T follicular helper cell (primary cell): ENCODE measurements around the gene KLHDC7B.
"Not testable (repeated sequence)": the region's sequence is repeated elsewhere in the genome, so short reads cannot be mapped to it uniquely, and the experiment has no call there.

Source experiments
- DNase-seq: peaks from one replicate; pipeline ENCODE4 v3.0.0-alpha.2; 2020; ENCODE audit warnings: low read depth

Gene KLHDC7B

DNA sequence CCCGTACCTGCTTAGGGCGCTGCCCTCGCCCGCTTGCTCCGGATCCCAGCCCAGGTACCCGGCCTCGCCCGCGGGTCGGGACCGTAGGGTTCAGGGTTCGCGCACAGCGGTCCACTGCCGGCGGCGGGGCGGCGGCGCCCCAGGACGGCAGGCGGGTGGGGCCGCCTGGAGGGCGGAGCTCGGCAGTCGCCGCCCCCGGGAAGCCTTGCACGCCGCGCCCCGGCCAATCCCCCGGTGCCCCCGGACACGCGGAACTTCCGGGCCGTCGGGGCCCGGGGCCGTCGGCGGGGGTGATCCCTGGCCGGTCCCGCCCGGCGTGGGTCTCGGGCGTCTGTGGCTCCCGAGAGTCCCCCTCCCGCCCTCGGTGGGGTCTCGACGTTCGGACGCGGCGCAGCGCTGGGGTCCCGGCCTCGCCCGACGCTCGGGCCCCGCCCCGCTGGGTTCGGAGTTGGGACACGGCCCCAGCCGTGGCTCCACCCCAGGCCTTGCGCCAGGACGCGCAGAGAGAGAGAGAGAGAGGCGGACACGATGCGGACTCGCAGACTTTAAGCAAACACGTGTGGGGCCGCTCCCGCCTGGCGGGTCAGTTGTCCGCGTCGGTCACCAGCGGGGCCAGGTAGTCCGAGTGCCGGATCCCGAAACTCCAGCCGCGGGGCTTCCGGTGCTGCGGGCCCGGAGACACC is 15.7 kb upstream of the KLHDC7B start, which contains the start of gene TYMP:
Gene TYMP, minus strand, starts transcription at position 116 of the 683 bp plus-strand sequence. CDS start 303 bp downstream, outside the sequence.
- DNase-seq: no peak

DNA sequence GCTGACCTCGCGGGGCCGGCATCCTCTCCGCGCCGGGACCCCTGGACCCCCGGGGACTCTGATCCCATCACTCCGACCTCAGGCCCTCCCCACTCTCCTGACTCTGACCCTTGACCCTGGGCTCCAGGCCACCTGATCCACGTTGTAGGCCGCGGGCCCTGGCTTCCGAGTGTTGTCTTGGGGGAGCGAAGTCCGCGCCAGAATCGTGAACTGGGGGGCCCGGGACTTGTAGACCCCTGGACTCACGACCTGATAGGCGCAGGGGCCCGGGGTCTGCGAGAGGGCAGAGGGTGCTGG is 15.2 kb upstream of the KLHDC7B start:
- DNase-seq: no peak

DNA sequence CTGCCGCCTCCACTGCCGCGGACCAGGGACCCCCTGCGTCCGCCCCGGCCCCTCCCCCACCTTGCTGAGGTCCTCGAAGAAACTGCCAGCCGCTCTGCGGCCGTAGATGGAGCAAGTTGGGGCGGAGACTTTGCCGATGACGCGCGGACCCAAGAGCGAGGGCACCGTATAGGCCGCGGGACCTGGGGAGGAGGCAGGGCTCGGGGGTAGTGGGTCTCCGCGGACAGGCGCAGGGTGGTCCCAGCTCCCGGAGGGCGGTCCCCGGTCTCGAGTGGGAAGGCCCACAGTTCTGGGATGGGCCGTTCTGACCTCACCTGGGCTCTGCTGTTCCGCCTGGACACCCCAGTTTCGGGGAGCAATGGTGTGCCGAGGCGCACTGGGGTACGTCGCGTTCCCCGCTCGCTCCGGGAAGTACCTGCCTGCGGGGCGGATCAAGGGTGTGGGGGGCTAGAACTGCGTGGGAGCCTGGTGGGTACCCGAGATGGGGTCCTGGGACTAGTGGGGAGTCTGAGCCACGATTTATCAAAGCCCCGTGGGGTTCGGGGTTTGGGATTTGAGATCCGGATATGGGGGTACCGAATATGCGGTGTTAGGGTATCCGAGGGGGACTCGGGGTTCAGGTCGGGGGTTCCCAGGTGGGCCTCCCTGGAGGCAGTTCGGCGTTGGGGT is 14.7 kb upstream of the KLHDC7B start:
- peak; percentile 59 for DNase-seq

DNA sequence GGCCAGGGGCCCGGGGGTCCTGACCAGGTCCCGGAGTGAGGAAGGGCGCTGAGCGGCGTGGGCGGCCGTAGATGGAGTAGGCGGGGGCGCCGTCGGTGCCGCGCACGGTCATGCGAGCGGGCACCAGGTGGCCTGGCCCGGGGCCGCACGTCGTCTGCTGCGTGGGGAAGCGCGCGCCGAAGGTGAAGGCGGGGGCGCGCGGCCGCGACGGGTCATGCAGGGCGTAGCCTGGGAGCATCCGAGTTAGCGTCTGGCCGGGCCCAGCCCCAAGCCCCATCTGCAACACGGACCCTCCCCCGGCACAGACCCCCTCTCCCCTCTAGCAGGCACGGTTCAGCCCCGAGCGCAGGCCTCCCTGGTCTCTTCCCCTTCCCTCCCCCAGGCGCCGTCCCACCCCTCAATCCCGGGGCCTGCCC is 14.1 kb upstream of the KLHDC7B start:
- DNase-seq: no peak

DNA sequence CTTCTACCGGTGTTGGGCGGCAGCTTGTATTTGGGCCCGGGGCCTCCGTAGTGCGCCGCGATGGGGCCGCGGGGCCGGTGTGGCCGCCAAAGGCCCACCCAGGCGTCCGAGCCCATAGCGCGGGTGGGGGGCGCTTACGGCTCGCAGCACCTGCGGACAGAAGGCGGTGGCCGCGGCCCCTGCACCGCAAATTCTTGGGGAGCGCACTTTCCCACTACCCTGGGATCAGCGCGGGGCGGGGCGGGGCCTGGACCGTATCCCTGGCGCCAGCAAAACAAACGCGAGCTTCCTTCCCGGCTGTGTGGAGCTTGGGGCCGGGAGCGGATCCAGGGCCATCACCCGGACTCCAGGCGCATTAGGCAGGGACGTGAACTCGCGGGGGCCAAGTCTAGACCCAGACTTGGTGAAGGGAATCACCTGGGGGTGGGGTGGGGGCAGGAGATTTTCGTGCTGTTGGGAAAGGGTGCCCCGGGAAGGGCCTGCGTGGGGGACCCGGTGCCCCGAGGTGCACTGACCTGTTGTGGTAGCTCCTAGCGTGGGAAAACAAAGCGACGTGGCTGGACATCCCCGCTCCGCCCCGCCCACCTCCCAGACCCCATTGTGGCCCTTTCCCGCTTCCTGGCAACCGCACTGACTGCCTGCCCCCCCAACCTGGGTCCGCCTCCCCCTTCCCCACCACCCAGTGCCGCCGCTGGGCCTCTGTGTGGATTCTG is 13.6 kb upstream of the KLHDC7B start:
- DNase-seq: no peak

DNA sequence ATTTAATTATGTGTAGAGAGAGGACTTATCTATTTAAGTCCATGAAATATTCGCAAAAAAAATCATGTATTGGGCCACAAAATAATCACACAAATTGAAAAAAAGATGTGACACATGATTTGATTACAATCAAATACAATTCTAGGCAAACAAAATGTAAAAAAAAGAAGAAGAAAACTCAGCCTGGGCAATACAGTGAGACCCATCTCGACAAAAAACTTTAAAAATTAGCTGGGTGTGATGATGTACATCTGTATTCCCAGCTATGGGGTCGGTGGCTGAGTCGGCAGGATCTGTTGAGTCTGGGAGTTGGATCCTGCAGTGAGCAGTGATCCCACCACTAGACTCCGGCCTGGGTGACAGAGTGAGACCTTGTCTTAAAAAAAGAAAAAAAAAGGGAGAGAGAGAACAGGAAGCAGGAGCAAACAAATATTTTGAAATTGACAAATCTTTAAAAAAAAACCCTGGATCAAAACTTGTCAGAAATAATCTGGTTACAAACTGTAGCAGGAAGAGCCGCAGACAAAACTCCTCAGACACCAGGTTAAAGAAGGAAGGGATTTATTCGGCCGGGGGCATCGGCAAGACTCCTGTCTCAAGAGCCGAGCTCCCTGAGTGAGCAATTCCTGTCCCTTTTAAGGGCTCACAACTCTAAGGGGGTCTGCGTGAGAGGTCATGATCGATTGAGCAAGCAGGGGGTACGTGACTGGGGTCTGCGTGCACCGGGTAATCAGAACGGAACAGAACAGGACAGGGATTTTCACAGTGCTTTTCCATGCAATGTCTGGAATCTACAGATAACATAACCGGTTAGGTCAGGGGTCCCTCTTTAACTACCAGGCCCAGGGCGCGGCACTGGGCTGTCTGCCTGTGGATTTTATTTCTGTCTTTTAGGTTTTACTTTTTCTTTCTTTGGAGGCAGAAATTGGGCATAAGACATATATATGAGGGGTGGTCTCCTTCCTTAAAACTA is 12.6 kb upstream of the KLHDC7B start:
- DNase-seq: no peak

DNA sequence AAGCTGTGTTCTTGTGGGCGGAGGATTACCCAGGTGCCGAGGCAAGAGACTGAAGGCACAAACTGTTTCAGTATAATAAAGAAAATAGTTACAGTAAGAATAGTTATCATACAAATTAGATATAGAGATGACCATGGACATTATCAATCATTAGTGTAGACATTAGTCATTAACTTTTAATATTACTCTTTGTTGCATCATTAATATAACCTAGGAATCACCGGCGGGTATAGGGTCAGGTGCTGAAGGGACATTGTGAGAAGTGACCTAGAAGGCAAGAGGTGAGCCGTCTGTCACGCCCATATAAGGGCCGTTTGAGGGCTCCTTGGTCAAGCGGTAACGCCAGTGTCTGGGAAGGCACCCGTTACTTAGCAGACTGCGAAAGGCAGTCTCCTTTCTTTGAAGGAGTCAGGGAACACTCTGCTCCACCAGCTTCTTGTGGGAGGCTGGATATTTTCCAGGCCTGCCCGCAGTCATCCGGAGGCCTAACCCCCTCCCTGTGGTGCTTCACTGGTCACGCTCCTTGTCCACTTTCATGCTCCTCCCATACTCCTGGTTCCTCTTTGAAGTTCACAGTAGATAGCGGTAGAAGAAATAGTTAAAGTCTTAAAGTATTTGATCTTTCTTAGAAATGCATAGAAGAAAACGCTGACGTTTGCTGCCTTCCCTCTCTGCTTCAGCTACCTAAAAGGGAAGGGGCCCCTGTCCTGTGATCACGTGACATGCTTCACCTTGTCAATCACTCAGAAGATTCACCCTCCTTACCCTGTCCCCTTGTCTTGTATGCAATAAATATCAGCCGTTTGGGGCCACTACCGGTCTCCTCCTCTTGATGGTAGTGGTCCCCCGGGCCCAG is 11.6 kb upstream of the KLHDC7B start:
- DNase-seq: not testable (repeated sequence)

DNA sequence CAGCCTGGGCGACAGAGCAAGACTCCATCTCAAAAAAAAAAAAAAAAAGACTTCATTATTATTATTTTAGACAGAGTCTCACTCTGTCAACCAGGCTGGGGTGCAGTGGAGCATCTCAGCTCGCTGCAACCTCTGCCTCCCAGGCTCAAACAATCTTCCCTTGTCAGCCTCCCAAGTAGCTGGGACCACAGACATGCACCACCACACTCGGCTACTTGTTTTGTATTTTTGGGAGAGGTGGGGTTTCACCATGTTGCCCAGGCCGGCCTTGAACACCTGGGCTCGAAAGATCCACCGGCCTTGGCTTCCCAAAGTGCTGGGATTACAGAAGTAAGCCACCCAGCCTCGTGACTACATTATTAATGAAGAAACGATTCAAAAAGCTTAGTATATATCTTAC is 10.6 kb upstream of the KLHDC7B start:
- no peak for DNase-seq

DNA sequence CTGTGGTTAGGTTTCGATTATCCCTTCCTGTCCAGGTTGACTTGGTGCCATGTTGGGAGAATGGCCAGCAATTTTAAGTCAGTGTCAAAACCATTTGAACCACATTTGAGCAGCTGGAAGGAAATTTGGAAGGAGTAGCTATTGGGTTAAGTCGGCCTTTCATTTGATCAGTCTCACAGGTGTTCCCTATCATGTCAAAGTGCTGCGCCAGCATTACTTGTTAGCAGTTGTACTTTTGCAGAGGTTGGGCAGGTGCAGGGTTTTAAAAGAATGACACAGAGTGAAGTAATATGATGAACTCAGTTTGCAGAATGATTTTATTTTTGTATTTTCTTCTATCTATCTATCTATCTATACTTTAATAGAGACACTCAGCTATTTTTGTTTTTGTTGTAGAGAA is 9.5 kb upstream of the KLHDC7B start:
- no peak for DNase-seq

DNA sequence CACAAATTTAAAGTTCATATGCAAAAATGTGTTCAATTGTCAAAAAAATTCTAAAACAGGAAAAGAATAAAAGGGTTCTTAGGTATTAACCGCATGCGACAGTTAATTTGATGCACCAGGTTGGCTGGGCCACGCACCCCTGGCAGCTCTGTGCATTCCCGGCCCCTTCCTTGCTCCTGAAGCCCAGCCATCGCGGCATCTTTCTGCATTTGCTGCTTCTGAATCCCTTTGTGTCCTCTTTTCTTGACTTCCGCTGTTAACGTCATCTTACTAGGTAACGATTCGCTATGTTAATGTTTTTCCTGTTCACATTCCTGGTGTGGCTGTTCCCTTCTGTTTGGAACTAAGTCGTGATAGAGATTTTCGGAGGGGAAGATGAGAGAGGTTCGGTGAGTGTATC is 7.9 kb upstream of the KLHDC7B start:
- no peak for DNase-seq

DNA sequence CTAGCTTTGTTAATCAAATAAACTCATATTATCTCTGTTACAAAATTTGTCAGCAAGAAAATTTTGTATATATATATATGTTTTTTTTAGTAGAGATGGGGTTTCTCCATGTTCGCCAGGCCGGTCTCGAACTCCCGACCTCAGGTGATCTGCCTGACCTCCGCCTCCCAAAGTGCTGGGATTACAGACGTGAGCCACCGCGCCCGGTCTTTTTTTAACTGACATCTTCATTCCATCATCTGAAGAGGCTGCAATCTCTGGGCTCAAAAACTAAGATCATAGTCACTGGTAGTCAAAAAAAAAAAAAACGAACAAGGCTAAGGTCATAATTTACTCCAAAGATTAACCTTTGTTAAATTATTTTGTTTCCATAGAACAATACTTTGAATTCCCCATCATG is 5.3 kb upstream of the KLHDC7B start:
- no peak for DNase-seq

DNA sequence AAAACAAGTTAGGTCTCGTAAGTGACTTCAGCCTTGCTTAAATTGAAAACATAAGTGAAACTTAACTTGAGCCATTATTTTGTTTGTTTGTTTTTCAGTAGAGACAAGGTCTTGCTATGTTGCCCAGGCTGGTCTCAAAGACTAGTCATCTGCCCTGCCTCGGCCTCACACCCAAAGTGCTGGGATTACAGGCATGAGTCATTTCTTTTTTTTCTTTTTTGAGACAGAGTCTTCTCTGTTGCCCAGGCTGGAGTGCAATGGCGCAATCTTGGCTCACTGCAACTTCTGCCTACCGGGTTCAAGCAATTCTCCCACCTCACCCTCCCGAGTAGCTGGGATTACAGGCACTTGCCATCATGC is 4.1 kb upstream of the KLHDC7B start:
- not testable (repeated sequence) for DNase-seq

DNA sequence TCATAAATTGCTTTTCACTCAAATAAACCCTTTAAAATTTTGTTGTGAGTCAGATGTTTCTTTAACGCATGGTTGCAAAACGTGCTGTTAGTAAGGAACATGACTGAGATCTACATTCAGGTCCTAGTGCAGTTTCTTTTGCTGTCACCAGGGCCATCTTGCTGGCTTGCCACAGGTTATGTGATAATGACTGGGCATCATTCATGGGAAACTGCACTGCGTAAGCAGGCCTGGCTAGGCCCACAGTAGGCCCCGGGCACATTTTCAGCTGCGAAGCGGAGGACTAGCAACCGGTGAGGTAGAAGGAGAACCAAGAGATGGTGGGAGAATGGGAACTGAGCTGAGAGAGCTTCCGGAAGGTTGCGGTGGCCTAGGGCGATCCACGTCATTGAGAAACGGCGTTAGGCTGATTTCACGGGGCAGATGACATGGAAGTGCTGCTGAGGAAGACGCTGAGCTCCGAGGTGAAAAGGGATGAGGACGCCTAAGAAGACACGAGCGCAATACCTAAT is 3.2 kb upstream of the KLHDC7B start:
- DNase-seq: no peak

DNA sequence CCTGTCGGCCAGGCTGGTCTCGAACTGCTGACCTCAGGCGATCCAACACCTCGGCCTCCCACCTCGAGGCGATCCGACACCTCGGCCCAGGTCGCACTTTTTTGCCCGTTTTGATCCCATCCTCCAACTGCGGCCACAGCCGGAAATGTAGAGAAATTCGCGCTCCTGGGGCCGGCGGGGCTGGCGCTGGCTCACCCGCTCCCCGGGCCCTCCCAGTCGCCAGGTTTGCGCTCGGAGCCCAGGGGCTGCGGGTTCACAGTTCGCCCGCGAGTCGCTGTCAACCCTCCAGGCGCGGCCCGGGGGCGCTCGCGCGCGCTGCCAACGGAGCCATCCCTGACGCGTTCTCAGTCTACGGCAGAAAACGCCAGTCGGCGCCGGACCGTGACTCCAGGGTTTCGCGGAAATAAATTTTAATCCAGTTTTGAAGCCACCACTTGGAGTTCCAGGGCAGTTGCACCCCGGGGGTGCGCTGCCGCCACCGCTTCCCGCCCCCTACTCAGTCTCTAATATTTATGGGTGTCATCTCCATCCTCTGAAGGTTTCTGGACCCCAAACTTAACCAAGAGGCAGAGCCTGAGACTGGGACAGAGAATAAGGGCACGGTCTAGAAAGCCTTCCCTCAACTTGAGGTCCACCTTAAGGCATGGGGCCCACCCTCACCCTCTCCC is 1.5 kb upstream of the KLHDC7B start:
- DNase-seq: peak; percentile 72

DNA sequence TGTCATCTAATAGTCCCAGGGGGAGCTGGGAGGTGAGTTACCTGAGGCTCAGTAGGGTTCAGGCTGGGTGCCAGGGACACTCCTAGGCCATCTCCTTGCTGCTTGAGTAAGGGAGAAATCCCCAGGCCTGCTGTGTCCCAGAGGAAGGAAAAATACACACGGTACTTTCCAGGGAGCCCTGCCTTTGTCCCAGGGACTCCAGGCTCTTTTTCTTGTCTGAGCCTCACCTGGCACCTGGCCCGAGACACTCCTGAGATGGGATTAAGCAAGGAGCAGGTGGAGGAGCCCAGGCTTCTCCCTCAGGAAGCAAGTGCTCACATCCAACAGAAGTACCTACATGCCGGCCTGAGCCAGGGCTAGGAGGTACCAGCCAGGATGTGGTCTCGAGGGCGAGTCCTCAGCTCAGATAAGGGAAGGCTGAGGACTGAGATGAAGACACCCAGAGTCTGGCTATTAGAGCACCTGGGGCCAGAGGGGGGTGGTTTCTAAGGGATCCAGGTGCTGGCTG is 899 bp upstream of the KLHDC7B start:
- DNase-seq: no peak

DNA sequence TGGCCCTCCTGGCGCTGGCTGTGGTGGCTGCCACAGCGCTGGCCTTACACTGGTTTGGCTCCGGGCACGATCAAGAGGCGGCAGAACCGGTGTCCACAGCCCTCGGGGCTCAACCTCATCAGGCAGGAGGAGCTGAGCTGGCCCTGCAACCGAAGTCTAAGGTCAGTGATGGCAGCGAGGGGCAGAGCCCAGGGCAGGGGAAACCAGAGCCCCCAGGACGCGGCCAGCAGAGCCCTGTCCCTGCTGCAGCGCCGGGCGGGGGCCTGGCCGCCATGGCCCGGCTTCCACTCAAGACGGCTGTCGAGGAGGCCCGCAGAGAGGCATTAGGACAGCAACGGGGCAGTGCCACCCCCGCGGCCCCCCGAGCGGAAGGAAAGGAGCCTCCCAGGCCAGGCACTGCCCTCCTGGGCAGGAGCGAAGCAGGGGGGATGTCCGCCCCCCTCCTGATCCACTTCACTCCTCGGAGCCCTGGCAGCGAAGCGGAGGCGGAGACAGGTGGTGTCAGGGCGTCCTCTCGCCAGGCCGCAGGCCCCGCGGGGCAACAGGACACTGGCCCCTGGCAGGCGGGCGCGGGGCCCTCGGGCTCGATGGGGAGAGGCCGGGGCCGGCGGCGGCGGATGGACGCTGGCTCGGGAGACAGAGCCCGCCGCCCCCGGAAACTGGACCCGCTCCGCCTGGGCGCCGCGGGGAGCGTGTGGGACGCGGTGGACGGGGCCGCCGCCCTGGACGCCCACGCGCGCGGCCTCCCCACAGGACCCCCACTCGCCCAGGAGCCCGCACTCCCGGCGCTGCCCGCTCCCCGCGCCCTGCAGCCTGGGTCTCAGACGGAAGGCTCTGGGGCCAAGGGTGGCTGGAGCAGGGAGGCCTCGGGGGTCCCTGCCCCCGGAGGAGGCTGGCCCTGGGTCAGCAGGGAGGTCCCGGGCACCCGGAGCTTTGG is 895 bp downstream of the KLHDC7B start:
- no peak for DNase-seq

DNA sequence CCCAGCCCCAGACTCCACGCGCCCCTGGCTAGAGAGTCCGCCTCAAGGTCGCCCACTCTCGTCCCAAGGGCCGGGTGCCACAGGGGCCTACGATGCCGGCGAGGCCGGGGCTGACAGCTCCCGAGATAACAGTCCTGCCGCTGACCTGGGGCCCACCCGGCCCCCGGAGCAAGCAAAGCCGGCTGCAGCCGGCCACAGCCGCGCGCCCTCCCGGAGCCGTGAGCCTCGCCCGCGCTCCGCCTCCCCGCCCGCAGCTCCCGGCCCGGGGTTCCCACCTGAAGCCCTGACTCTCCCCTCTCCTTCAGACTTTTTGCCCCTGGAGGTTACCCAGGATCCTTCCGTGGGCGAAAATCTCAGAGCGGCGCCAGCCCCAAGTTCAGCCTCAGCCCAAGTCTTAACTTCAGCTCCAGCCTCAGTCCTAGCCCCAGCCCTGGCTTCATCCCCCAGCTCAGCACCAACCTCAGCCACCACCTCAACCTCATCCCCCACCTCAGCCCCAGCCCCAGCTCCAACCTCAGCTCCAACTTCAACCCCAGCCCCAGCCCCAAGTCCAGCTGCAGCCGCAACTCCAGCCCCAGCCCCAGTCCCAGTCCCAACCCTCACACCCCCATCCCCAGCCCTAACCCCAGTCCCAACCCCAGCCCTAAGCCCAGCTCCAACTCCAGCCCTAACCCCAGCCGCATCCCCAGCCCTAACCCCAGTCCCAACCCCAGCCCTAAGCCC is 1.7 kb downstream of the KLHDC7B start:
- no peak for DNase-seq
